ENCODE measurements around the gene IFRD2.
"Not testable (repeated sequence)": the region's sequence is repeated elsewhere in the genome, so short reads cannot be mapped to it uniquely, and the experiment has no call there.

Gene IFRD2

GRCh38 chr3:50275996-50276761, 16.1 kb downstream of the IFRD2 start:
- no peak for TF ChIP-seq CTCF (IDR thresholded peaks at IDR 0.05; ENCODE audit: extremely low read depth, insufficient read depth, missing control alignments)
- no peak for DNase-seq (ENCODE audit: low spot score)
- in situ Hi-C loops (cut with MboI; ENCODE audit: low pct_unique_long_range_greater_than_20kb, low sequenced_read_pairs, unreplicated experiment) = loop anchor here (10.0 kb wide), 1 partner anchor 51 kb away; no protein-coding TSS in a partner anchor

GRCh38 chr3:50275141-50275995, 16.9 kb downstream of the IFRD2 start:
- peak; percentile 47 for DNase-seq (ENCODE audit: low spot score)
- no peak for TF ChIP-seq CTCF (IDR thresholded peaks at IDR 0.05; ENCODE audit: extremely low read depth, insufficient read depth, missing control alignments)
- in situ Hi-C loops (cut with MboI; ENCODE audit: low pct_unique_long_range_greater_than_20kb, low sequenced_read_pairs, unreplicated experiment) = loop anchor here (10.0 kb wide), 1 partner anchor 51 kb away; no protein-coding TSS in a partner anchor

GRCh38 chr3:50274371-50275104, 17.7 kb downstream of the IFRD2 start:
- in situ Hi-C loops (cut with MboI; ENCODE audit: low pct_unique_long_range_greater_than_20kb, low sequenced_read_pairs, unreplicated experiment) = loop anchor here (10.0 kb wide), 1 partner anchor 50 kb away; no protein-coding TSS in a partner anchor
- peak; percentile 56 for TF ChIP-seq CTCF (IDR thresholded peaks at IDR 0.05; ENCODE audit: extremely low read depth, insufficient read depth, missing control alignments)
- DNase-seq (ENCODE audit: low spot score) = peak; percentile 81

GRCh38 chr3:50273689-50274065, 18.6 kb downstream of the IFRD2 start:
- peak; percentile 36 for DNase-seq (ENCODE audit: low spot score)
- no peak for TF ChIP-seq CTCF (IDR thresholded peaks at IDR 0.05; ENCODE audit: extremely low read depth, insufficient read depth, missing control alignments)
- in situ Hi-C loops (cut with MboI; ENCODE audit: low pct_unique_long_range_greater_than_20kb, low sequenced_read_pairs, unreplicated experiment) = loop anchor here (10.0 kb wide), 1 partner anchor 49 kb away; no protein-coding TSS in a partner anchor

- peak; percentile 99 for DNase-seq (ENCODE audit: low spot score)
- peak; percentile 98 for TF ChIP-seq CTCF (IDR thresholded peaks at IDR 0.05; ENCODE audit: extremely low read depth, insufficient read depth, missing control alignments)
- in situ Hi-C loops (cut with MboI; ENCODE audit: low pct_unique_long_range_greater_than_20kb, low sequenced_read_pairs, unreplicated experiment) = loop anchor here (10.0 kb wide), 1 partner anchor 48 kb away; no protein-coding TSS in a partner anchor
Measured at GRCh38 chr3:50272911-50273688, 19.1 kb downstream of the IFRD2 start.

- DNase-seq (ENCODE audit: low spot score) = not testable (repeated sequence)
- in situ Hi-C loops (cut with MboI; ENCODE audit: low pct_unique_long_range_greater_than_20kb, low sequenced_read_pairs, unreplicated experiment) = loop anchor here (10.0 kb wide), 1 partner anchor 48 kb away; no protein-coding TSS in a partner anchor
Measured at GRCh38 chr3:50272538-50272910, 19.7 kb downstream of the IFRD2 start.

Data from GM13977 (cell line).